GM19463 (cell line): ENCODE data around the gene LRRC42.

Experiments
- ATAC-seq: cut with Tn5 transposase; IDR thresholded peaks from one replicate; pipeline ENCODE4 v1.9.1; 2021; ENCODE audit warnings: mild to moderate bottlenecking, moderate library complexity; ENCODE audit not compliant: unreplicated experiment

The LRRC42 gene

GRCh38 chr1:53946252-53947171 is at the start of gene LRRC42:
Gene LRRC42 (plus strand): TSS chr1:53946350. CDS start chr1:53952000, 5,650 bp downstream.
- ATAC-seq: peak; percentile 63

GRCh38 chr1:53896635-53897229 is 49.4 kb upstream of the LRRC42 start:
- no peak for ATAC-seq

- no peak for ATAC-seq
Observed at GRCh38 chr1:53899206-53899628, 46.9 kb upstream of the LRRC42 start.

- ATAC-seq: no peak
Observed at GRCh38 chr1:53899708-53900107, 46.4 kb upstream of the LRRC42 start.

- no peak for ATAC-seq
Observed at GRCh38 chr1:53902235-53903138, 43.7 kb upstream of the LRRC42 start.

- no peak for ATAC-seq
Observed at GRCh38 chr1:53905509-53905908, 40.6 kb upstream of the LRRC42 start.

- ATAC-seq: no peak
Observed at GRCh38 chr1:53906121-53906520, 40.0 kb upstream of the LRRC42 start.

GRCh38 chr1:53909946-53910345 is 36.2 kb upstream of the LRRC42 start:
- ATAC-seq: no peak

- ATAC-seq: no peak
Observed at GRCh38 chr1:53911442-53911841, 34.7 kb upstream of the LRRC42 start.

- no peak for ATAC-seq
Observed at GRCh38 chr1:53913352-53914033, 32.7 kb upstream of the LRRC42 start.

GRCh38 chr1:53918343-53918742 is 27.8 kb upstream of the LRRC42 start:
- no peak for ATAC-seq

- ATAC-seq: no peak
Observed at GRCh38 chr1:53919675-53920066, 26.5 kb upstream of the LRRC42 start.

- no peak for ATAC-seq
Observed at GRCh38 chr1:53927376-53927881, 18.7 kb upstream of the LRRC42 start.

GRCh38 chr1:53929246-53929960 is 16.7 kb upstream of the LRRC42 start:
- ATAC-seq: no peak

GRCh38 chr1:53930932-53931331 is 15.2 kb upstream of the LRRC42 start:
- ATAC-seq: no peak

- ATAC-seq: no peak
Observed at GRCh38 chr1:53931523-53931922, 14.6 kb upstream of the LRRC42 start.

- no peak for ATAC-seq
Observed at GRCh38 chr1:53934170-53934765, 11.9 kb upstream of the LRRC42 start.

GRCh38 chr1:53936430-53936829 is 9.7 kb upstream of the LRRC42 start:
- no peak for ATAC-seq

- no peak for ATAC-seq
Observed at GRCh38 chr1:53938136-53938830, 7.9 kb upstream of the LRRC42 start.
